HG03565 (cell line): ENCODE results near the gene CCM2.
"Not testable (repeated sequence)": the region's sequence is repeated elsewhere in the genome, so short reads cannot be mapped to it uniquely, and the experiment has no call there.

Experiments
- ATAC-seq: cut with Tn5 transposase; IDR thresholded peaks from one replicate; pipeline ENCODE4 v1.9.1; 2021; ENCODE audit warnings: mild to moderate bottlenecking, moderate library complexity; ENCODE audit not compliant: unreplicated experiment

CCM2 gene

DNA sequence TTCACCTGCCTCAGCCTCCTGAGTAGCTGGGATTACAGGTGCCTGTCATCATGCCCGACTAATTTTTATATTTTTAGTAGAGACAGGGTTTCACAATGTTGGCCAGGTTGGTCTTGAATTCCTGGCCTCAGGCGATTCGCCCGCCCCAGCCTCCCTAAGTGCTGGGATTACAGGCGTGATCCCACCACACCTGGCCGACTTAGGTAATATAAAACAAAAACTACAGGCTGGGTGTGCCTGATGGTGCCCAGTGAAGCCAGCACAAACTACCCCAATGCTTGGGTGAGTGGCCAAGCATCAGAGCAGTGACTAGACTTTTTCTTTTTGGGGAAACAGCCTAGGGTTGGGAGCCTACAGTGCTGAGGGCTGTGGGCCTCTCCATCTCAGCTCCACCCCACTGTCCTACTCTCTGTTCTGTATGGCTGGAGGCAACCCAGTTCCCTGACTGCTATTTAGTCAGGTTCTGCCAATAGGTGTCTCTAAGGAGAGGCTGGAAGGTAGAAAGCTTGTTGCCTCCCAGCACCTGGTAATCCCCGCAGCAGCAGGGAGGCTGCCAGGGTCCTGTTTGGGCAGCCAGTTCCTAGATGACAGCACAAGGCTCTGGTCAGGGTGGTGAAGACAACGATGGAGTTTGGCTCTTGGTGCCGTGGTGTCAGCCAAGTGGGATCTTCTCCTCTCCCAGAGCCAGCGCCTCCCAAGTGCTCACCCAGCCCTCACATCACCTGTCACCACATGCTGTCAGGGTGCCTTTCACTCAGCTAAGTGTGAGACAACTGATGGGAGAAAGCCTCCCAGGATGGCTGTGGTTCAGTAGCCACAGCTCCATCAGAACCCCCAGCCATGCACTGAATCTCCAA is 99.2 kb downstream of the CCM2 start:
- no peak for ATAC-seq

DNA sequence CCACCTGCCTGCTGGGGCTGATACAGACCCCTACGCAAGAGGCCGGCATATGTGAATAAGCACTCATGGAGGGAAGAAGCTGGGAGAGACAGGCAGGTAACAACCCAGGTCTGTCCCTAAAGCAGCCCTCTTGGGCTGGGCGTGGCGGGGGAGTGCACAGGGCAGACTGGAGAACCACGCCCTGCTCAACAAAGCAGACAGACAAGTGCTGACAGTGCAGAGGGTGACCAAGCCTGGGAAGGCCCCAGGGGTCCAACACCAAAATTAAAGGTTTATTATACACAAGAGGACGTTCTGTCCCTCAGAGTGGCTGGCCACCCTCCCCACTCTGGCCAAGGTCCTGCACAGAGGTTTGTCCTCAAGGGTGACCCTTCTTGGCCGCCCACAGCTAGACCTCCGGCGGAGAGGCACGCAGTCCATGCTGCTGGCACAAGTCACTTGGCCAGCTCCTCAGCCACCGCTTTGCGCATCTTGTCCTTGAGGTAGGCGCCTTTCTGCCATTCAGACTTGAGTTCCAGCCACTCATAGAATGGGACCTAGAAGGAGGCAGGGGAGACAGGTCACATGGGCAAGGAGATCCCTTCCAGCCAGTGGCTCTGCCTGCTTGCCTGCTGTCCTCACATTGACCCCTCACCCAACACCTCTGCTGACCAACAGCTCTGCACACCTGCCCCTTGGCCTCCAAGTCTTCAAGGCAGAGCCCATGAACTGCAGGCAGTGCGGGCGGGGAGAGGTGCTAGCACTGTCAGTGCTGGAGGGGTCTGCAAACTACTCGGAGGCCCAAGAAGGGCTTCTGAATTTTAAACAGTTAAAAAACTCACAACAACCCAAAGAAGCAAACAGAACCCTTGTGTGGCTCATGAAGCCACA is 100.1 kb downstream of the CCM2 start:
- ATAC-seq, result no peak

DNA sequence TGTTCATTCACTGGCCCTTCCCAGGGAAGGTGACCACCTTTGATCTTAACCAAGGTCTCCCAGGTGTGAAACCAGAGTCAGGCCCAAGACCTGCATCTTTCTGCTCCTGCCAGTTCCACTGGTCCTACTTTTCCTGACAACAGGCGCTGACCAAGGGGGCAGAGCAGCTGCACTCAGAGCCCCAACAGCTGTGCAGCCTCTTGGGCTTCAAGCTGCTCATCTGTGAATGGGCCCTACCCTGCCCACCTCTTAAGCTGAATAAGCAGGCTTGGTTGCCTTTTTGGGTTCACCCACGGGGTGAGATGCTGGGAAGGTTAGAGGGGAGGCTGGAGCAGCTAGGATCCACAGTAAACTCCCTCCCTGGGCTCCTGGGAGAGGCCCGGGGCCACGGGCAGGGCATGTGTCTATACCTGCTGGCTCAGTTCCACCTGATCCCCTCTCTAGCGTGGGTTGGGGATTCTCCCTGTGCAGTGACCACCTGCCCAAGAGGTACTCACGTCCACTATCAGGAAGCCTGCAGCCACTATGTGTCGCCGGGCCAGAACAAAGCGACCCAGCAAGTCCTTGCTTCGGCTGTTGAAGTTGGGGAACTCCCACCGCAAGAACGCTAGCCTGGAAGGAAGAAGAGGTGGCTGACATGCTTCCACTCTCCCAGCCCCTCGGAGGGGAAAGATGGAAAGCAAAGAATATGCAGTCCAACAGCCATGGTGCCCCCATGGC is 100.9 kb downstream of the CCM2 start:
- ATAC-seq, result no peak

DNA sequence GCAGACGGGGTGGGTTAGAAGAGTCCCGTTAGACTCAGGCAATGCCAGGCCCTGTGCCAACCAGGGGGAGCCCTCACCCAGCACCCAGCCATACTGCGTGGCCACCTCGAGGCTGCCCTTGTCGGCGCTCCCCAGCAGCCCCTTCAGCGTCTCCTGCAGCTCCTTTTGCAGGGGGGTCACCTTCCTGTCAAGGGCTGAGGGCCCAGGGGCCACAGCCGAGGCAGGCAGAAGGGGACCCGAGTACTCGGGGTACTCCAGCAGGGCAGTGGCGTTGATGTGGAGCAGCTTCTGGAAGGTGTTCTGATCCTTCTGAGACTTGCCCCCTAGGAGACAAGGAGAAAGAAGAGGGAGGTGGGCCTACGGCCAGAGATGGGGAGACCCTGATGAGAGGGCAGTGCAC is 101.7 kb downstream of the CCM2 start:
- ATAC-seq, result no peak

DNA sequence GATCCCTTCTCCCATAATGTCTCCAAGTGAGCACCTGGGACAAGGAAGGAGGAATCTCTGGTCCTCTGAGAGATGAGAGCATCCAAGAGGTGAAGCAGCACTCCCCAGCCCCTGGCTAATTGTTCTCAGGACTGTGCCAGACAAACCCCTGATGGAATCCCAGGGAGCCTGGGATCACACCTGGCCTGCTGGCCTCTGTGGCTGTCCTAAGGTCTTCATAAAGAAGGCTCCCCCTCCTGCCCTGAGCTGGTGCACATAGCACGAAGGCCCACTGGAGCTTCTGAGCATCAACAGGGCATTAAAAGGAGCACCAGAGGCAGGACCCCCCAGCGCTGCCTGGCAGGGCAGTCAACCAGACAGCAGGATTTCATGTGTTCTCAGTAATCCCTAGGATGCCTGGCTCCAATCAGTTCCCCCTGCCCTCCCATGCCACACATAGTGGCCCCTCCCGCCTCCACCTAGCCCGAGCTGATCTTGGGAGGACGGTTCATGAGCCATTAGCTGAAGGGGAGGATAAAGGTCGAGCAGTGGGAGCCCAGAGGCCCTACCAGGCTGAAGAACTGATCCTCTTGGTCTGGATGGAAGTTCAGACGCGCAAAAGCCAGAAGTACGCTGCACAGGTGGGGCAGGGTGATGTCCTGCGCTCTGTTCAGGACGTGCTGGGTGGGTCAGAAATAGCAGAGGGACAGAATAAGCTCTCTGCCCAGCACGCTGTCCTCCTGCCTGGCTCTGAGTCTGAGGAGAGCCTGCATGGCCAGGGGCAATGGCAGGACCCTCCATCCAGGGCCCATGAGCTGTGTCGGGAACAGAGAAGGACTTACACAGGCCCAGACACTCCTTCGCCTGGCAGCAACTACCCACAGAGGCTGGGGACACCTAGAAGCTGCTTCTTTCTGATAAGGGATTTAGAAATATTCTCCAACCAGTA is 103.0 kb downstream of the CCM2 start:
- ATAC-seq, result no peak

DNA sequence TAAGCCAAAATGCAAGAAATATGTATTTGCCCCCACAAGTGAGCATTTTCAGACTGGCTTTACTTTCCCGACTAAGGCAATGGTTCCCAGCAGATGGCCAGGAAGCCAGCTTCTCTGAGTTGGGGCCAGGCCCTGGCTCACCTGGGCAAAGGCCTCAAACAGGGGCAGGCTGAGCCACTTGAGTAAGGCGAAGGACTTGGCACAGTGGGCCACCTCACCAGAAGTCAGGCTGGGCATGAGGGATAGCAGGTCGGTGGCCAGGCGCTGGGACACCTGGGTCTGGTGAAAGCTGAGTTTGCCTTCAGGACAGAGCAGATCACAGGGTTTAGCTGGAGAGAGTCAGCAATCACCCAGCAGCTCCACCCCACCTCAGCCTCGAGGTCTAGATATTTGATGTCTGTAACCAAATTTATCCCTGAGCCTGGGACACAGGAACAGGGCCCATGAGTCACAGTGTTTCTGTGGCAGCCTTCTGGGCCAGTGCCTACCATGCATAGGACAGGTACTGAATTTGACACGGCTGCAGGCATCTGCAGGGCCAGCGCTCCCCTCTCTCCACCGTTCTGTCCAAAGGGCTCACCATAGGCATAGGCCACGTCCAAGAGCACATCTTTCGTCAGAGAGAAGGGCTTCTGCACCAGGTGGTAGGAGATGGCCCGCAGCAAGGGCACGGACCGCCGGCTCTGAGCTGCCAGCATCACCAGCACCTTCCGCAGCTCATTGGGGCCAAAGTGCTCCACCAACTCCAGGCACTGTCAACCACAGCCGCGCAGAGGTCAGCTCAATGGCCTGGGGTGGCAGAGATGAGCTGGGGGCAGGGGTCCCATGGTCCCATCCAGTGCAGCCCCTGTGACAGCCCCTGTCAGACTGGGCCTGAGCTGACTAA is 104.2 kb downstream of the CCM2 start:
- ATAC-seq, result no peak

- no peak for ATAC-seq
Observed at GRCh38 chr7:45104844-45105587, 105.0 kb downstream of the CCM2 start.

- no peak for ATAC-seq
Observed at GRCh38 chr7:45105588-45106188, 105.7 kb downstream of the CCM2 start.

GRCh38 chr7:45106820-45107219 is 106.8 kb downstream of the CCM2 start:
- no peak for ATAC-seq

DNA sequence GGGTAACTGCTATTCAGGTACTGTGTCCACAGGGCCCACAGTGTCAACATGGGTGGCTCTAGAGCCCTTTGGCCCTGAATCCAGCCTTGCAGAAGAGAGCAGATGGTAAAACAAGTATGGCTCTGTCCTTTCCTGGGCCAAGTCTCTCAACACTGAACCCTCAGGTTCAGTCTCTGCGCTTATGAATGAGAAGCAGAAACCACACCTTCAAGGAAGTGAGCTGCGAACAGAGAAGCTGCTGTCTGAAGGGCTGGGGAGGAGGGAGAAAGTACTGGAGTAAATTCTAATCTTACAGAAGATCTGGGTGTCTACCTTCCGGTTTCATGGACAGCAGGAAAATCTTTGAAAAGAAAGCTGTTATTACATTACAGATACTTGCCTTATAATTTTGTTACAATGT is 107.4 kb downstream of the CCM2 start:
- ATAC-seq, result no peak

GRCh38 chr7:45108863-45109262 is 108.9 kb downstream of the CCM2 start:
- ATAC-seq, result no peak

GRCh38 chr7:45111298-45112223 is 111.6 kb downstream of the CCM2 start, which contains the start of gene TBRG4:
TSS of gene TBRG4 (minus strand) at chr7:45111697. CDS start at chr7:45109237, 2,460 bp downstream.
- ATAC-seq, result peak; percentile 94

GRCh38 chr7:45112648-45113047 is 112.6 kb downstream of the CCM2 start:
- ATAC-seq, result no peak

DNA sequence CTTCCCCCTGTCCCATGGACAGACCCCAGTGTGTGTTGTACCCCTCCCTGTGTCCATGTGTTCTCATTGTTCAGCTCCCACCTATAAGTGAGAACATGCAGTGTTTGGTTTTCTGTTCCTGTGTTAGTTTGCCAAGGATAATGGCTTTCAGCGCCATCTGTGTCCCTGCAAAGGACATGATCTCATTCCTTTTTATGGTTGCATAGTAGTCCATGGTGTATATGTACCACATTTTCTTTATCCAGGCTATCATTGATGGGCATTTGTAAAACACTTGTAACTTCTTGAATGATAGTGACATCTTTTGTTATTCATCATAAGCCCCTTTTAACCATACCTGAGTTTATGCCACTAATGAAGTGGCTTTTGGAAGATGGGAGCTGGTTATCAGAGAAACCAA is 114.3 kb downstream of the CCM2 start:
- not testable (repeated sequence) for ATAC-seq

DNA sequence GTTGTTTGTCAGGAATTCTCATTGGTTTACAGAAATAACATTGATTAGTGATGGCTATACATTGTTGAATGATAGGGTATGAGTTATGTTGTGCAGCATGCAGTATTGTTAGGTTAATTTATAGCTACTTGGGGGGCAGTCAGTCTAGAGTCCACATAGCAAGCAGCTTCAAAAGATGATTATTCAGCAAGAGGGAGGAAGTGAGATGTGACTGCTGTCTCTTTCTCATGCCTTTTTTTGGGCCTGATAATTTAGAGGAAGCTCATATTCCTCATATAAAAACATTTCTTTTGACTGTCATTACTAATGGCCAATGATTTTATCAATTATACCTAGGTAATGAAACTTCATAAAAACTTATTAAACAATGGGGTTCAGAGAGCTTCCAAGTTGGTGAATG is 114.9 kb downstream of the CCM2 start:
- no peak for ATAC-seq

DNA sequence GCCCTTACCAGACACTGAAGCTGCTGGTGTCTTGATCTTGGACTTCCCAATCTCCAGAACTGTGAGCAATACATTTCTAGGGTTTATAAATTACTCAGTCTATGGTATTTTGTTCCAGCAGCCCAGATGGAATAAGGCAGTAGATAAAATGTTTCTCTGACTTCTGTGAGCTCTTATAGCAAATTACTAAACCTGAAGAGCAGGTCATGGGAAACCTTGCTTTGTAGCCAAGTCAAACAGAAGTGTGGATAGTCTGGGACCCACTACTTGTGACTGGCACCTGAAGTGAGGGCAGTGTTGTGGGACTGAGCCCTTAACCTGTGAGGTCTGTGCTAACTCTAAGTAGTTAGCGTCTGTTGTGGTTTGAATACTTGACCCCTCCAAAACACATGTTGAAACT is 116.0 kb downstream of the CCM2 start:
- ATAC-seq, result no peak

DNA sequence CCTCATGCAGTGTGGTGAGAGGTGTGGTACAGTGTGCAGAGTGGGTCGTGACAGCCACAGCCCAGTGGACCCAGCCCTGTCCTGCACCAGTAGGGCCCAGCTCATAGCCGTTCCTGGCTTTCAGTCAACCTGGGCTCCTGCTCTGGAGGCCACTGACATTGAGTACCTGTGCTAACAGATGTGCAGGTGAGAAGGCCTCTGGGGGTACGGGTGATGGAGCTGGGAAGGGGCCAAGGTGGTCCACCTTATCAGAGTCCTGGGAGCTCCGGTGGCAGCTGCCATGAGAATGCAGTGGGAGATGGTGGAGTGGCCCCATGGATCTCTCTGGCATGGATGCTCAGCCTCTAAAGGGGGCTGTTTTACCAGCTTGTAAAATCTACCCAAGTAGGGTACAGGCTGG is 117.6 kb downstream of the CCM2 start:
- ATAC-seq, result no peak
